GM19468 (cell line): ENCODE measurements around the gene CTNNA1.

Experiments
- ATAC-seq: cut with Tn5 transposase; IDR thresholded peaks from one replicate; pipeline ENCODE4 v1.9.1; 2021; ENCODE audit warnings: mild to moderate bottlenecking, moderate library complexity, moderate number of reproducible peaks; ENCODE audit not compliant: unreplicated experiment; ENCODE audit errors: extremely low read depth

Gene CTNNA1

DNA sequence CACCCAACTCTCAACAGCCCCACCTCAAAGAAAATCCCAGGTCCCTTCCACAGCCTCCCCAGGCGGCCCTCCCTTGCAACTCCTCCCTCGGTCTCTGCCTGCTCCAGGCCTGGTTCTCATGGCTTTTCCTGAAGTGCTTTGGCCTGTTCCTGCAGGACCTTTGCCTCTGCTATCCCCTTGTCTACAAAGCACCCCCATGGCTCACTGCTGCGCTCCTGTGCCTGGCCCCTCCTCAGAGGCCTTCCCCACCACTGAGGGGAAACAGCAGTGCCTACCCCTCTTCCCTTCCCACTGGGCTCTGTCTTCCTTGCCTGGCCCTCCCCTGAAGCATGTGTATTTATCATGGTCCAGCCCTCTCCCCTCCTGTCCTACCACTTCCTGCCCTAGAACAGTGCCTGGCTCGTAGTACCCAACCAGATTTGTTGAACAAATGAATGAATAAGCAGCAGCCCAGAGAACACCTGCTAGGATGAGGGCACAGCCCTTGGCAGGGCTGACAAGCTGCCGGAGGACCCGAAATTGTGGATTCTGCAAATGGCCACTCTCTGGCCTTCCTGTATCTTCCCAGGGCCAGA, 190.5 kb downstream of the CTNNA1 start:
- no peak for ATAC-seq

DNA sequence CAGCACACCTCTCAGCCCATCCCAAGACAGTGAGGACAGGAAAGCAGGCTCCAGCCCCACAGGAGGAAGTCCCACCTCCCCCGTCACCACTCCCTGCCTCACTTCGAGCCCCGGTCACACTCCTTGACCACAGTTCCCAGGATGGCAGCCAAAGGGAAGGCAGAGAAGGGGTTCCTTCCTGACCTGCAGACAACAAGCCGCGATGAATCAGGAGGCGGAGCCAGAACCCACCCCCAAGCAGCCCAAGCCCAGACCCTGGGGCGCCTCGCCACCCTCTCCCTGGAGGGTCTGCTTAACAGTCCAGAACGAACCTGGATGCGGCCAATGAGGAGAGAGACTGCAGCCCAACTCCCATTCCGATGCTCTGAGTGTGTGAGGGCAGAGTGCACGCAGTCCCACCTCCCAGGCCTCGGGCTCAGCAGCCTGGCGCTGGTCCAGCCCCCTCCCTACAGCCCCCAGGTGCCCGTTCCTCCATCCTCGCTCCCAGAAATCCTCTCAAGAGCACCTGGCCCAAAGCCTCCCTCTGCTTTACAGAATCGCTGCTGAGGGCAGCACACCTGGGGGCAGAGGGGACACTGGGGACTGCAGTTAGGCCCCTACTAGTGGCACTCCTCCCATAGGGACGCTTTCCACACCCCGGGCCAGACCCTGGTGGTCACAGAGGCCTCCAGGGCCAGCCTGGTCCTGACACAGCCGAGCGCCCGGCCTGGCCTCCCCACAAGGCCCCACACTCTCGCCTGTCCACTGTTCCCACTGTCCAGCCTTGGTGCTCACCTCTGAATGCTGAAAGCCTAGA, 191.5 kb downstream of the CTNNA1 start:
- no peak for ATAC-seq

DNA sequence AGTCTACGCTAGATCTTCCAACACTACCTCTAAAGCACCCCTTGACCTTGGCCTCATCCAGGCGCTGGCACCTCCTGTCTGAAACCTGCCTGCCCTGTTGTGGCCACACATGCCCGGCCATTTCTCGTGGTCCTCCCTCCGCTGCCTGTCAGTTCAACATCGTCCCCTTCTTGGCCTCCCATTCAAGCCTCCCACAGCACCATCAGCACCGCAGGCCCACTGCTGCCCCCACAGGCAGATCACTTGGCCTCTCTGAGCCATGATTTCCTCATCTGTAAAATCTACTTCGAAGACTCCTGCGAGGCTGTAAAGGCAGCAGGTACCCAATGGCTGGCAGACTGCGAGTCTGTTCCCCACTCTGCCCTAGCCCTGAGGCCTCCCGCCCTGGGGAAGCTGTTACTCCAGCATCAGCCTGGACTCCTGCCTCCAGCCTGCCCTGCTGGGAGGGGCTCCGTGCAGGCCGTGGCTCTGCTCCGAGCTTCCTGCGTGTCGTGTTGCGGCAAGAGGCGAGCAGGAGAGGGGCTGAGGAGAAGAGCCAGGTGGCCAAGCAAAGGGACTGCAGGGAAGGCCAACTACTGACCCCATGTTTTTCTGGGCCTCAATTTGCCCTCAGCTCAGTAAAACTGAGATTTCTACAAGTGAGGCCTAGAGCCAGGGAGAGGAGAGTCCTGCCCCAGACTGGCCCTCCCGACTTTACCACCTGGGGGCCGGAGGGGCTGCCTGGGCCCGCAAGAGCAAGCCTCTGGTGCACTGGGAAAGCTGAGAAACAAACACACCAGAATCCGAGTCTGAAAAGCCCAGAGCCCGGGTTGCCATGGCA, 192.4 kb downstream of the CTNNA1 start:
- ATAC-seq, result no peak

DNA sequence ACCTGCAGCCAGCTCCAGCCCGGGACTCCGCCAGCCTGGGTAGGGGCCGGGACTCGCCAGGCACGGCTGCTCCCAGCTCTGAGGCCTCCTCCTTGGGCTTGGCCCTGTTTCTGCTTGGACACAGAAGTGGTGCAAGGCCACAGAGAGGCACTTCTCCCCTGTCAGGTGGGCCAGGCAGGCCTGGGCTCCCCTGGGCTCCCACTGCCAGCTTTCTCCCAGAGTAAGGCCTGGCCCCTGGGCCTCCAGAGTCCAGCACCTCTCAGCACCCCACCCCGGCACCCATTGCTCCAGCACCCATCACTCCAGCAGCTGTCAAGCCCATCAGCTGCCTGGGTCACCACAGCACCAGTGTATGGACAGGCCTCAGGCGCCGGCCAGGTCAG, 193.0 kb downstream of the CTNNA1 start:
- ATAC-seq, result no peak

DNA sequence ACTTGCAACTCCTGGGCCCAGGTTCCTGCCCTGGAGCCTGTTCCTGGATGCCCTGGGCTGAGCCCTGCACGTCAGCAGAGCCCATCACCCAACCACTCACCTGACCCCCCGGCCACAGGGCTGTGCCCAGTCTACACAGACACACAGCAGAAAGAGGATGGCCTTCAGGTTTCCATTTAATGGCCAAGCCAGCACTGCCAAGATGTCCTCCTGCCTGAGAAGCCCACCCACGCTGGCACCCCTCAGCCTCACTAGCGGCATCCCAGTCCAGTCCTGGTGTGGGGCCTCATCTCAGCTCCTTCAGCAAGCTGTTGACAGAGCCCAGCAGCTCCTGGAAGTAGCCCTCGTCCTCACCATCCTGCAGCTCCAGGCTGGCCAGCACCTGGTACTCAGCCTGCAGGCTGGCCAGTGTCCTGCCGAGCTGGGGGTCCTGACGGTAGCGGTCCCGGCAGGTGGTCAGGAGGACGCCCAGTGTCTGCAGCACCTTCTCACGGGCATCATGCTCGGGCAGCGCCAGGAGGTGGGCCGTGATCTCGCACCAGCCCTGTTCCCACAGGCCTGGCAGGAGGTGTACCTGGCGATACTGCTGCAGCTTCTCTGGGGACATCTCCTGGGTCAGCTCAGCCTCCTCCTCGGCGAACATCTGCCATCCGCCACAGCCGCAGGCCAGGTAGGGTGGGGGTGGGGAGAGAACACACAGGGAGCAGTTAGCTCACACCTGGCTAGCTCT, 193.8 kb downstream of the CTNNA1 start:
- ATAC-seq, result no peak

DNA sequence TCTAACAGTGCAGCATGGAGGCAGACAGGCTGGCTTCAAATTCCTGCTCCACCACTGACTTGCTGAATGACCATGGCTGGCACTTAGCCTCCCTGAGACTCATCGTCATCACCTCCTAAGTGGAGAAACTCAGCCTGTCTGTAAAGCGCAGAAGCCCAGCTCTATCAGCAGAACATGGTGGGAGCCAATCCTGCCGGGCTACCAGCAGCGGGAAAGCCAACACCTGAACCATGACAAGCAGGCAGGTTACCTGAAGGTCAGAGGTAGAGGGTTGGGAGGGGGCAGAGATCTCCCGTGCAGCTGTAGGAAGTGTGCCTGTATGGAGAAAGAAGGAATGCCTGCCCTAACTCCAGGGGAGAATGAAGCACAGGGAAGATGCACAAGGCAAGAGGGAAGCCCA, 194.6 kb downstream of the CTNNA1 start:
- ATAC-seq, result no peak

DNA sequence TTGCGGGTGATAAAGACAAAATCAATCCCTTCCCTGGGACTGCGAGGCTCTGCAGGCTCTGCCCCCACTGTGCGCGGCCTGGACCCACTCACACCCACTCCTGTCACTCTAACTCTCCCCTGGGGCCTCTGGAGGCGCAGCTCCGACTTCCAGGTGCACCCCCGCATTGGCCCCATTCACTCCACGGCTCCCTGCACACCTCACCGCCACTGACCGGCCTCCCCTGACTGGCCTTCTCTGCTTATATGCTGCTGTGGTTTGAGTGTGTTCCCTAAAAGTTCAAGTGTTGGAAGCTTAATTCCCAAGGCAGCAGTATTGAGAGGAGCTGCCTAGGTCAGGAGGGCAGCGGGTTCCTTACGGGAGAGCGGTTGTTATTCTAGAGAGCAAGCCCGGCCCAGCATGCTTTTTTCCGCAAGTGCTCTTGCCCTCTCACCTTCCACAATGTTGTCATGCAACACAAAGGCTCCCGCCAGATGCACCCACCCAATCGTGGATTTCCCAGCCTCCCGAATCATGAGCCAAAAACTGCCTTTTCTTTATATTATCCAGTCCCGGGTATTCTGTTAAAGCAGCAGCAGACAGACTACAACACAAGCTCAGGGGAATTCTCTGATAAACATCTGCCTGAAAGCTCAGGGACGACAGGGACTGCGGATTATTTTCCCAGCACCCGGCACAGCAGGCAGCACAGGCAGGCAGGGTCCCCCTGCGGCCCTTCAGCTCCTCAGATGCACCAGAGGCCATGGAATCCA, 195.4 kb downstream of the CTNNA1 start:
- ATAC-seq, result no peak

DNA sequence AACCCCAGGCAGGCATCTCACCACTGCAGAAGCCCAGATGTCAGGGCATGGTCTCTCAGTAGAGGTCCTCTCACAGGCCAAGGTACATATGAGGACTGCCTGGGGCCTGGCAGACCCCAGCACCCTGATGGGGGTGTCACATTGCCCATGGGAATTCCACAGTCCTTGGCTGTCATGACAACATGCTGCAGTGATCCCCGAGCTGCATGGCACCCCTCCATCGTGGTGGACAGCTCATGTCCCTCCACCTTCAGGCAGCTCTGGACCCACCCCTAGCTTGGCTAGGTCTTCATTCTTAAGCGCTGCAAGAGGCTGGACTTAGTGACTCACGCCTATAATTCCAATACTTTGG, 196.0 kb downstream of the CTNNA1 start:
- ATAC-seq, result no peak

DNA sequence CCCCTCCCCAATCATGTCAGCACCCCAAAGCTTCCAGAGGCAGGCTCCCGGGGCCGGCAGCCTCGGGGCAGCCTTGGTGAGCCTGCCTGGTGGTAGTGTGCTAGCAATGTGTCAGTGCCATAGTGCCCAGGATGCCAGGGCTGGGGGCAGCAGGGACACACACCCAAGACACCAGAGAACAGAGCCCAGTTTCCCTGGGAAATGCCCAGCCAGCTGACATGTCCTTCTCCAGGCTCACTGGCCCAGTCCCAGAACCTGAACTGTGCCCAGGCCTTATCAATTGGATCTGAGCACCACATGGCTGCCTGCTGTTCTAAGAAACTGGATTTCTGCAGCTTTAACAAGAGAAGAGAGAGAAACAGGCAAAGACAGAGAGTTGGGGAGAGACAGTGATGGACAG, 196.8 kb downstream of the CTNNA1 start:
- no peak for ATAC-seq

DNA sequence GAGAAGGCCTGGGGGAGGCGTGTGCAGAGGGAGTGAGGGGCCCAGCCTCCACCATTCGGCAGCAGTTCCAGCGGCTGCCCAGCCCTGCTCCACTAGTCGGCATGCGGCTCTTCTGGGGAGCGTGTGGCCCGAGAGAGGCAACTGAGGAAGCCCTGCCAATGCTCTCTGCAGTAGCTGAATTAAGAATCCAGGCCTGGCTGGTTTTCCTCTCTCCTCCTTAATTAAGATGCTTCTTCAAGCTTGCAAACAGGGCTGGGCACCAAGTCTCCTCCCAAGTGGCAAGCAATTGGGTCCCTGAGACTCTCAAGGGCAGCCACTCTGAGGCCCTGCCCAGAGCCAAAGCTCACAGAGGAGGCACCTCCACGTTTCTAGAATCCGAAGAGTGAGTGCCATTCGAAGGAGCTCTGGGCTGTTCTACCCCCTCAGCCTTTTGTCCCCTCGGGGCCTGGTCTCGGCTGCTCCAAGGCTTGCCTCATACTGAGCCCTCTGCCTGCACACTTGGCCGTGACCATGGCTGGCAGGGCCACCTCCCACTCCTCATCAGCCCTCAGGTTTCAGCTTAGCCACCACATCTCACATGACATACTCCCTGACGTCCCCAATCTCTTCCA, 197.3 kb downstream of the CTNNA1 start:
- ATAC-seq, result no peak

DNA sequence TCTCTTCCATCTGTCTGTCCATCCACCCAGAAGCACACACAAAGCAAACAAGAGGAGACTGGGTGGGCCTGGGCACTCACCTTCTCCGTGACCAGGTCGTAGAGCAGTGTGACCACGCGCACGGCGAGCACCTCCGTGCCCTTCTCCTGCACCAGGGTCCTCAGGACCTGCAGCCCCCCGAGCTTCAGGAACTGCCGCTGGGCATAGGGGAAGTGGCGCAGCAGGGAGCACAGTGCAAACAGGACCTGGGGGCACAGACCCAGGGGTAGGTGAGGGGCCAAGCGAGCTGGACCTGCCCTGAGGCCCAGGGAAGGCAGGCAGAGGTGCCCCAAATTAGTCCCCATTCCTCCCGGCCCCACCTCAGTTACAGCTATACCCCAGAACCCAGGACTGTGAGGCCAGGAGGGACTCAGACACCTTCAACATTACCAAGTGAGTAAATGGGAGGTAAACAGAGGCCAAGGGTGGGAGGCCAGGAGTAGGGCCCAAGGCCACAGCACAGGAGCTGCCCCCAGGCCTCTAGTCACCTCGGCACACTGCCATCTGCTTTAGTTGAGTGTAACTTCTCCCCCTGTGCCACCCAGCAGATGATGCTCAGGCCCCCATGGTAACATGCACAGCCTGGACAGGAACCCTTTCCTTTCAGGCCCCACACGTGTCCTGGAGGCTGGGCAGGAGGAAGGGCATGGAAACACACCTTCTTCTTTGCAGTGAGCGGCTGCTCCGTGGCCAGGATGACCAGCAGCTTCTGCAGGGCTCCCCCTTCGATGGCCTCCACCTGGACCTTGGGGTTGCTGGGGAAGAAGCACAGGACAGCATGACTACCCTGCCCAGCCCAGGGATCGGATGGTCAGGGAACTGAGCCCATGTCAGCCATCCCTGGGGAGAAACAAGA, 198.1 kb downstream of the CTNNA1 start:
- ATAC-seq, result no peak

DNA sequence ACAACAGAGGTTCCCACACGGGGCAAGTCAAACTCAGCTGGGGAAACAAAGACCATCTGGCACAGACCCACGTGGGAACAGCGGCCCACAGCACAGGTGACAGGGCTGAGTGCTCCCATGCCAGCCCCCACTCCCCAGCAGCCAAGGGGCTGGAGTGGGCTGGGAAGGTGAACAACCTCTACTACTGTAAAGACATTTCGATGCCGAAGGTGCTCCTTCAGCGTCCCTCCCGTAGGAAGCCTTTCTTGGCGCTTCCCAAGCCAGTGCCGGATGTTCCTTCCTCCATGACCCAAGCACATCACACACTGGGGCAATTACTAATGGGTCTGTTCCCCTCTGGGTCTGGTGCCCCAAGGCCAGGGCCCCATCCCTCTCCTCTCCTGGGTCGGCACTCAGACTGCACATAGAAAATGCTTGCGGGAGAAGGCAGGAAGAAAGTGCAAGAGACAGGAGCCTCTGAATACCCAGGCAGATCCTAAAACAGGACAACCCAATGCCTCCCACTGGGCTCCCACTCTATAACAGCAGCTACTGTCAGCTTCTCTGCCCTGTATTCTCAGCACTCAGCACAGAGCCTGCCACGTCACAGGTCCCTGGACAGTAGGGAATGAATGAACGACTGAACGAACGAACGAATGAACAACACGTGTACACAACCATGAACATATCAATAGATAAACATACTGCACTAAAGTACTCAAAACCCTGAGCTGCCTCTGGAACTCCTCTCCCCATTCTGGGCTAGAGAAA, 198.9 kb downstream of the CTNNA1 start:
- ATAC-seq, result no peak

DNA sequence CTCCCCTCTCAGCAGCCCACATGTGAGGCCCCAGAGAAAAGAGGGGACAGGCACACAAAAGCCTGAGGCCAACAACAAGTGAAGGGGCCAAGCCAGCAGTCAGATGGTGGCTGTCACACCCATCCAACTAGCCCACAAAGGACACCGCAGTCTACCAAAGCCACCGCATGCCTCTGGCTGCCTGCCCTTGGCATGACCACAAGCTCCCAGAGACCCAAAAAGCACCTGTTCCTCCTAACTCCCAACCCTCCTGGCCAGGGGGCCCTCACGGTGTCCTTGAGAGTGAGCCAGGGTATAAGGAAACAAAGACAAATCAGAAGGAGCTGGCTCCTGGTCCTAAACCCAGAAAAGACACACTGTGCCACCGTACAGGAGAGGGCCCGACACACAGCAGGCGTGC, 199.7 kb downstream of the CTNNA1 start:
- no peak for ATAC-seq

DNA sequence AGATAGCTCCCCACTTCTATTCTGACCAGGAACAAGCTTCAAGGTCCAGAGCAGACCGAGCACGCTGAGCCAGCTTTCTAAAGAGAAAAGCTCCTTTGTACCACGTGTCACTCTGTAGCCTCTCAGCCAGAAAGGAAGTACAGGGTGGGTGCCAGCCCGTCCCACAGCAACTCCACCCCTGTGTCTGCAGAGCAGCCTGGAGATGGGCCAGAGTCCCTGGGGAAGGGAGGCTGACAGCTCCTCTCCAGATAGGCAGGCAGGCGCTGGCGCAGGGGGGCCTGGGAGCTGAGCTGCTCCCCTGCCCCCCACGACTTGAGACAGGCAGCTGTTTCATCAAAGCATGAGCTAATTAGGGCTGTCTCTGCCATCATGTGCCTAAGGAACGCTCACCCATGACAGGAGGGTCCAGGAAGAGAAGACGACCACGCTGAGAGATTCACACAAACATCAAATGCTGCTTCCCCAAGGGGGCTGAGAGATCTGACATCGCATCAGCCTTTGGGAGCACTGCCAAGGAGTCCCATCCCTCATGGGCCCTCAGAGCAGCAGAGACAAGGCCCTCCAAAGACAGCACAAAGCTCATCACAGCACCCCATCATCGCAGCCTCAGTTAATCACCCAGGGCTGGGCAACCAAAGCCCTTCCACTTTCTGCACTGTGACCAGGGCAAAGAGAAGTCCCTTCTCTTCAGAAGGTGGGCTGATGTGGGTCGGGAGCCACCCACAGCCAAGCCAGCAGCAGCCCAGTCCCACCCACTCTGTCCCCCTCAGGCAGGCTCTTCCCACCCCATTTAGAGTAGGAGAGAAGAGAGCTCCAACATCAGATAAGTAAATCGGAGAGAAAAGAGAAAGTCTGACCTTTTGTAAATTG, 200.4 kb downstream of the CTNNA1 start:
- ATAC-seq, result no peak

DNA sequence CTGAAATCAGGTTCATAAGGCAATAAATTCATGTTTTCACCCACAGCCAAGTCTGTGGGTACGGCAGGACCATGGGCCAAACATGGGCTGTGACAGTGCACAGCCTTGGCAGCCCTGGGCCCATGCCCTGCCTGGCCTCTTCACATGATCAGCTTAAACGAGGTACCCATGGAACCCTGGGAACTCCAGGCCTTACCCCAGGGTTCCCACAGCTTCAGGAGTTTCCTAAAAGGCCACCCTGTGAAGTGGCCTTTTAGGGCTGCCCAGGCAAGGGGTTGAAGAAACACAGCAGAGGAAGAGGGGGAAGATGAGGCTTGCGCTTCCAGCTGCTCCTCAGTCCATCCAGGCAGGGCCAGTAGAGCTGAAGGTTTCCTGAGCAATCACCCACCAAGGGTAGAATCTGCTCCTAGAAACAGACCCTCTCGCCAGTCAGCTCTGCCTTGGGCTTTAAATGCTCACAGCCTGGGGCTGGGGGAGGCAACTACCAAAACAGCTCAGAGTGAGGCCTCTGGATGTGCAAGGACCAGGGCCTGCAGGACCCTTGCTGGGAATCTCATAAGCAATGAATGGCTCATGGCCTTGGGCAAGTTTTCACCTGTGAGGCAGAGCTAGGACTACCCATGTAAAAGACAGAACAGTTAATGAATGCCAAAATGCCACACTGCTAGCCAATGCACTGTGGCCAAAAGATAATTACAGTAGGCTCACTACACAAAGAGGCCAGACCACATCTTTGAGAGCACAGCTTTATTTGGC, 201.2 kb downstream of the CTNNA1 start:
- no peak for ATAC-seq

DNA sequence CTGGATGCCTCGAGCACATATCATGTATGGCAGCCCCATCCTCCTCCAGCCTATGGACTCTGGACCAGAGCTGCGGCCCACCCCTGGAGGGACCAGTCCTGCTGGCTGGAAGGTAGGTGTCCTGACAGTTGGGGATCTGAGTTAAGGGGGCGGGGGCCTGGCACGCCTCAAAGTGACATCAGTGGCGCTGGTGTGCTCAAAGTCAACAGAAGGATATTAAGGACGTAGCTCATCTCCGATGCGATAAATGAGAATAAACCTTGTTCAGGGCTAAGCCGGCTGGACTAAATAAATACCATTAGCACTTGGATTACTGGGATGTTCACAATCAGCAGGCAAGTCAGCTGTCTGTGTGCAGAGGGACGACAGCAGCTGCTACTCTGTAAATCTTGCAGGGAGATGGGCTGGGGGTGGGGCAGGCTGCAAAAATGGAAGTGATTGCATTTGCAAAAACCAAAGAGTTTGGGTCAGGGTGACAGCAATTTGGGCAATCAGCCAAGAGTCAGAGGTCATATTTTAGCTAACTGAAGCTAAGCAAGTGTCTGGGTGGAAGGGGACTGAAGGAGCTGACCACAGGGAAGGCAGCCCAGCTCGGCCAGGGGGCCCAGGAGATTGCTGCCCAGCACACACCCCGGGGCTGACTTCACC, 201.9 kb downstream of the CTNNA1 start:
- no peak for ATAC-seq
